Activated effector memory CD4-positive, alpha-beta T cell treated with Interleukin-2 at 50 U/mL for 16 hours (primary cell): ENCODE data around the gene TMEM132D.
"Not testable (repeated sequence)": the region's sequence is repeated elsewhere in the genome, so short reads cannot be mapped to it uniquely, and the experiment has no call there.

Experiments used
- DNase-seq: peaks from one replicate; pipeline ENCODE4 v3.0.0-alpha.2; 2020

TMEM132D gene

DNA sequence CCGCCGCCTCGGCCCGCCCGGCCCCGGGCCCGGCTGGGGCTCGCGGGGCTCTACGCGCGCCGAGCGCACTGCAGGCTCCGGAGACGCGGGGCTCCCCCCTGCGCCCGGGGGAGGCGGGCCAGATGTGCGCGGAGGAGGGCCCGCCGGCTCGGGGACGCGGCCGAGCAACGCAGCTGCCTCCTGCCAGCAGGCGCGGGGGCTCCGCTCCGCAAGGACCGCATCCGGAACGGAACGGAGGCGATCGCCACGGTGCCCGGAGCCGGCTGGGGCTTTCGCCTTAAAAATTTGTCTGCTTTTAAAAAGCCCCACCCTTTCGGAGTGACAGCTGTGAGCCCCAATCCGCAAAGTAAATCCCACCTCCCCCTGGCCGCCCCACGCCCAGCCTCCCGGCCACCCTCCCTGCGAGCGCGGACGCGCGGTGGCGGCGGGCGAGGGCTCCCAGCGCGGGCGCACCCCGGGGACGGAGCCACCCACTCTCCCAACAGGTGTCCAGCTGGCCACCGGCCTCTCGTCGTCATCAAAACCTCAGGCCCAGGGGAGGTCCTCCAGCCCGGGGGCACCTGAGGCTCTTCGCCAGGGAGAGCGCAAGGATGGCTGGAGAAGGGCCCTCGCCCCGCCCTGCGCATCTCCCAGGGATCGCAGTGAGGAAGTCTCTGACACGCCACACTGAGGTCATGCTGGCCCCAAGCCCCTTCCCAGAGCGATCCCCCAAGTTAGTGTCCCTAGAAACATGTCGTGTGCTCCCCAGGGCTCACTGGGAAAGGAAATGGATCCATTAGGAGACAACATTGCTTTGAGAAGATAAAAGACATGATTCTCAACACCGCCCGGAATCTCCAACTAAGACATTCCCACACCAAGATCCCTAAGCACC is at the start of gene TMEM132D:
TSS of gene TMEM132D (minus strand) at position 70 of the 874 bp plus-strand sequence.
- no peak for DNase-seq

DNA sequence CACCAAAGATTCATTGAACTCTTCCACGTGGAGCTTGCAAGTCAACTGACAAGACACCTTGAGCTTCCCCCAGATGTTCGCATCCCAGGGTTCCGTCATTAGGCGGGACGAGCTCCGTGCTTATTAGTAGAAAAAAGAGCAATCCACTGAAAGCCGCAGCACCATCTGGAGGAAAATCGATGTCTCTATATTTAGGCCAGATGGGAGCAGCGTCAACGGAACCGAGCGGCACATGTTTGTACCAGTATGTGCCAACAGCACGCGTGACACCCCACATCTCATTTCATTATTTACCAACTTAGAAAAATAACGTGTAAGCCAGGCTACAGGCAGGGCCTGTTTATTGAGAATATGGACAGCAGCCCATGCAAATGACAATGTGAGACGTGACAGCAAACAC is 45.8 kb upstream of the TMEM132D start:
- no peak for DNase-seq

DNA sequence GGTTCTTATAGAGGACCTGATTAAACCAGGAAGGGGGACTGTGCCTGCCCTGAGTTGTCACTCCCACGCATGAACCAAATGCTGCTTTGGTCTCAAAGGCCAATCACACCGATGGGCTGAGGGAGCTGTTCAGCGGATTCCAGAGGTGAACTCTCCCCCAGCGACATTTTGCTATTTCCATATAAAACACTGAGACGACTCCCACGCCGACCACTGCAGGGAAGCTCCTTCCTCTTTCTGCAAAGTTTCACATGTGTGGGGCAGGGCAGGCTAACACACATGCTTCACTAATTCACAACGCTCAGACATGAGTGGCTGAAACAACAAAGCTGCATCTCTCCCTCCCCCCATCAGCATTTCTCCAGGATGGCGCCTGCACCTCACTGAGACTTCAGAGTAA is 37.8 kb upstream of the TMEM132D start:
- no peak for DNase-seq

DNA sequence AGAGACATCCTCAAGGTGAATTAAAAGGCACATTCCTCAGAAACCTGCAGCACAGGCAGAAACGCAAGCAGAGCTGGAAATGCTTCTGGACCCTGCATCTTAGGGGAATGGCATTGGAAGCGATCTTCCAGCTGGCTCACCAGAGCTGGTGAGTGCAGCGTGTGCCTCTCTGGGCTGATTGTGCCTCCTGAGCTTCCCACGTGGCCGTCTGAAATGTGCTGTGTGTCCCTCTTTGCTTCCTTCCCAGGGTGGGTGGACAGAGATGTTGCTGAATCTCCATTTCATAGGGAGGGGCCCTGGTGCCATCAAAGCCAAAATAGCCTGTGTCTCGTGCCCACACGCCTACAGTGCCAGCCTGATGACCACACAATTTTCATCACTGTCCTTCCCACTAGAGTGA is 34.3 kb upstream of the TMEM132D start:
- no peak for DNase-seq

DNA sequence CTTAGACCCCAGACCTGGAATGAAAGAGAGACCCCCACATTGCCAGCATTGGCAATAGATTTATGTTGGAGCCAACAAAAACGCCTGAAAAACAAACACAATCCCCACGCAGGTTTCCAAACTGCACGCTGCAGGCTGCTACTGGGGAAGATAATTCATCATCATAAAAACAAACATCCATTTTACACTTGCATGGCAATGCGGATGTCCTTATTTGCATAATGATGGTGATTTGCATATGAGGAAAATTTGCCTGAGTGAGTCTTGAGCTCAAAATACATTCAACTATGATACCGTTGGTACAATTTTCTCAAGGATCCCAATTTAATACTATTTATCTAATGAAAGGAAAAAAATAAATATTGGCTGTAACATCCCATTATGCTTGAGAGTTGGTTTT is 33.6 kb upstream of the TMEM132D start:
- no peak for DNase-seq

DNA sequence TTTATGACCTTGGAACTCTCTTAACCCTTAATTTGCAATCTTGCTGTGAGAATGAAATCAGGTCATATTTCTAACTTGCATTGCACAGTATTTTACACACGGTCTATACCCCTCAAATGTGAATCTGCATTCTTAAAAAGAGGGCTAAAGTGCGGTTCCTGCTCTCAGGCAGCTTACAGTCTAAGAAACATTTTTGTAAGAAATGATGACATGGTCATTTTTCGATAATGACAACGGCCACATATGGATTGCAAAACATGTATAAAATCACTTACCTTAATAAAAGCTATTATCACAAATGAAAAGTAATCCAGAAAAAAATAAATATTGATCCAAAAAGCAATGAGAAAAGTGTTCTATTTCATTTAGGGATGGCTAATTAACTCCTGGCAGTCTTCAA is 24.8 kb upstream of the TMEM132D start:
- no peak for DNase-seq

DNA sequence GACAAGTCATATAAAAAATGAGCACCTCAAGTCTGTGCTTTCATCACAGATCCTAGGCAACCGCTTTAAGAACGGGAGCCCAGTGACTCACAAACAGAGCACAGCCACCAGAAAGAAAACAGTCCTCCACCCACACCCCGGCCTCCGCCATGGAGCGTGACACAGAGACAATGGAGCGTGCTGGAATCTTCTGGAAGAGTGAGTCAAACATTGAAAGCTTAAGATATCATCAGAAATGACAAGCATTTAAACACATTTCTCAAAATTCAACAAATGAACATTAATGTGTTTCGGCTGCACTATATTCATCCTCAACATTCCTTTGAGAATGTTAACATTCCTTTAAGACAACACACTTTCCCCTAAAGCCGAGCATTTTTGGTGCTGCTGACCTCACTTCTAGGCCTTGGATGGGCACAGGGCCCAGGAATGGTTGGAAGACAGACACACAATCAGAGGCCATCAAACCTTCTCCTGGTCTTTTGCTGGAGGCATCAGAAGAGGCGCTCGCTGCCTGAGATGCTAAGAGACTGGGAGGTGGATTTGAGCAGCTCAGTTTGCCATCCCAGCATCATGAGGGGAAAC is 23.6 kb upstream of the TMEM132D start:
- DNase-seq: no peak

DNA sequence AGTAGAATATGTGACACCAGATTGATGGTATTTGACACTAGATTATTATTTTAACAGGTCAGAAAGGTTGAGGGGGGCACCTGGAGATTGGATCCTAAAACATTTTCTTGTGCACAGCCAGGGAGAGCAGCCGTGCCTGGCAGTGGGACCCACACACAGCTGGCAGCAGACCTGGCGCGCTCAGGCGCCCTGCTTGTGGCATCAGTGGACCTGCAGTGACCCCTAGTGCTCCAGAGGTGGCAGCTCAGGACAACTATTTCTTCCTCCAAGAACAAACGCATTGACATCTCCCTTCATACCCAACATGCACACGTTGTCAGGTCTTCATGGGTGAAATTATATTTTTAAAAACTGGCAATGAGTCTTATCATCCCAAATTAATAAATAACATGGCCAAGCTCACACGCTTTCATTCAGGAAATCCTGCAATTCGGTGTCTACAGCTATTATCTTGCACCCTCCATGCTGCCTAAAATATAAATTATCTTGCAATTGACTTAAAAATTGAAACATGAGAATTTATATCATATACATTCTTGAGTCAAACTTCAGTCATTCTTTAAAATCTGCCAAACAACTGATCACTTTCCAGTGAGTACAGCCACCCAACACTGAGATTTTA is 7.7 kb upstream of the TMEM132D start:
- DNase-seq: no peak

DNA sequence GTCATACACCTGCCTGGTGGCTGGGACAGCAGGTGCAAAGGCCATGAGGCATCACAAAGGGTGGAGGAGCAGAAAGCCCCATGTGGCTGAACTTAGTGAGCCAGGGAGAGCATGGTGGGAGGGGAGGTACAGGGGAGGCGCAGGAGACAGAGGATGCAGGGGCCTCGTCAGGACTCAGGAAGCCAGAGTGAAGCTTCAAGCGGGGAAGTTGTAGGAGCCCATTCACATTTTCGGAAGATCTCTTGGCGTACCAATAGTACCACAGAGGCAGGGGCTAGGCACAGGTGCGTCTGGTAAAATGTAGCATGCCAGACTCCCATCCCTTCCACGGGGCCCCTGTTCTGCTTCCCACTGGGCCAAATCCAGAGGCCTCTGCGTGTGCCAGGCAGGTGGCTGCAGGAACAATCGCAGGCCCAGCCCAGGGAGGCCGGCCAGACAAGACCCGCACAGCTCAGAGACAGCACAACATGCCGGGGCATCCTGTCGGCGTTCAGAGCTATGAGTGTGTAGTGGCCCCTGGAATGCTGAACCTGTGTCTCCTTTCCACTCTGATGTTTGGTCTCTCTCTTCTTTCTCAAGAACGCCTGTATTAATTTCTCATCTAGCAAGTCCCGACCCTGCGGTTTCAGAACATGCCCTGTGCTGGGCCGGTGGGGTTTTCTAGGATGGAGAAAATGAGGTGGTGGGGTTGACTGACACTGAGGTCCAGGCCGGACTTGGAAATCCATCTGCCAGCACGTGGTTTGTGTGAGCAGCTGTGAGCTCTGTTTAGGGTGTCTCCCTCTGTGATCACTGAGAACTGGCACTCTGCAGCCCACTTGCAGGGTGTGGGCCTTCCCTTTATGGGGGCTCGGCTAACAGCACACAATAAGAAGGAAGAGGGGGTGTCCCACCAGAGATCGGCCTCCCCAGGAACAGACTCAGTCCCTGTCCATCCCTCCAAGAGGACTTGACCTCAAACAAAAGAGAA is 5.5 kb upstream of the TMEM132D start:
- no peak for DNase-seq

DNA sequence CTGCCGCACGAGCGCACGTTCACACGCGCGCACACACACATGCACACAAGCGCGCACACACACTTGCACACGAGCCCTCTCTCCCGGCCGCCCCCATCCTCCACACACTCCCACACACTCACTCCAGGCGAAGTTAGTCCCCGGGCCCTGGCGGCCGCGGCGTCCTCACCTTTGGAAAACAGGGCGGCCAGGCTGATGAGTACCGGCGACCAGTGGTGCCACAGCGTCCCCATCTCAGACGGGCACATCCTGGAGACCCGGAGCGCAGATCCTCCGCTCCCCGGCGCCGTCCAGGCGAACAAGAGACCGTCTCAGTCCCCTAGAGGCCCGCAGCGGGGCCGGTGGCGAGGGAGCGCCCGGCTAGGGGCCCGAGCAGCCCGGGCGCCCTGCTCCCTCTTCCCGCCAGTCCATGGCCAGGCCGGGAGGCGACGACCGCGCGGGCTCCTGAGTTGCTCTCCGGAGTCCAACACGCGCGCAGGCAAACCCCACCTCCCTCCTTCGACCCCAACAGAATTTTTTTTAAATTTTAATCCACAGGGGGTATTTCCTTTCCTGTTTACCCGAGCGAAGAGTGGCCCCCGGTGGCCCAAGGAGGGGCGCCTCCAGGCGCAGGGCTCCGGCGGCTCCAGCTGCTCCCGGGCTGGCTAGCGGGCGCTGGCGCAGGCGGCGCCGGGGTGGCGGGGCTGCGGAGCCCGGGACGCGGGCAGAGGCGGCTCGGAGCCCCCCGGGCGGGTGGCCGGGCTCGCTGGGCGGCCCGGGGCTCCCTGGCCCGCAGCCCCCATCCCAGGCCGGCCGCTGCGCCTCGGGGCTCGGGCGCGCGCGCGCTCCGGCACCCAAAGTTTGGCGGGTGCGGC is 506 bp downstream of the TMEM132D start:
- no peak for DNase-seq

DNA sequence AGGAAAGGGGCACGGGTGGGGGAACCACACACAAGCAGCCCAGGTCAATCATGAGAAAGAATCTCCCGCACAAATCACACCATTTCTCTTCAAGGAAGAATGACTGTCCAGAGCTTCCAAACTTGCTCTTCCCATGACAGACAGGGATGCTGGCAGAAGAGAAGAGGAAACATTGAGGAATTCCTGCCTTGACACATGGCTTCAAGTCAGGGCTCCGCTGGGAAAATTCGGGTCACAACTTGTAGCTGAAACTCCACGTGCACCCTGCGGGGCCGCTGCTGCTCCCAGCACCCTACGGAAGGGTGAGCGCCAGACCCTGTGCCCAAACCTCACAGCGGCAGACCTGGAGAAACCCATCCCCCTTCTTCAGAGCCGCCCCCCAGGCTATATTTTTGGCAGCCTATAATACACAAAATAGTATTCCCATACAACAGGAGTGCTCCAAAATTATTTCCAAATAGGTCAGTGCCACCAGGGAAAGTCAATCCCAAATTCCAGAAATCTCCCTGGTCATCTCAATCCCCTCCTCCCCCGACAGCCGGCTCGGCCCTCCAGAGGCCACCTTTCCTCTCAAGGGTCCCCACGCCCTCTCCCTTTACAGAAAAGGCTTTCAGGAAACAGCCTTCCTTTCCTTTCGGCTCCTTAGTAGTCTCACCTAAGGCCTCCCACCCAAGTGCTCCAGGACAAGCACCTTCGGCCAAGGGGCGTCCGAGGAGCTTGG is 1.3 kb downstream of the TMEM132D start:
- no peak for DNase-seq

DNA sequence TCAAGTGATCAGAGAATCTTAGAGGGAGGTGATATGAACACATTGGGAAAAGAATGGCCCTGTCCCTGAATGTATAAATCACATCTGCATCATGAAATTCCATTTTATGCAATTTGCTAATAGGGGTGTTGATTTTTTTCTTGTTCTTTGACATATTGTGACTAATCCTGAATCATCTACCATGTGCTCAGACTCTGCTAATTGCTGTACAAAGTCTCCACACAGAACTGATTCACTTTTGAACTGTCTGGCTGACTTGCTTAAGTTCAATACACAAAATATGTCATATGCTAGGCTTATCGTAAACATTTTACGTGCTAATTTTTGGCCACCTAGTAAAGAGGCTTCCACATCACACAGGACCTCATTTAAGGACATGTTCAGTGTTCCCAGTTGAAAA is 2.6 kb downstream of the TMEM132D start:
- no peak for DNase-seq

DNA sequence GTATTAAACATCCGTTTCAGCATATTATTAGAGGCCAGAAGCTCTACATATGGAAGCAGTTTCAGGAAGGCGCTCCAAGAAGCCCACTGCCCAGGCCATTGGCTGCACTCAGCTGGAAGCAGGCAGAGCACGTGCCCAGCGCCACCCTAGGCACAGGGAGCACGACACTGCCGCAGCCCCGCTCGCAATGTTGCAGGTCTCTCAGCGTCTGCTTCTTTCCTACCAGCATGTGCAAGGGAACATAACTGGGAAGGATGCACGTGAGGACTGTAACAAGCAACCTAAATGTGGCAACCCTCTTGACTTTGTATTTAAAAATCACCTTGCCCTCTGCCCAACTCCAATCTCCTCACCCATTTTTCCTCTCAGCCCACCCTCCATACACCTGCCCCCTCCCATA is 3.5 kb downstream of the TMEM132D start:
- no peak for DNase-seq

DNA sequence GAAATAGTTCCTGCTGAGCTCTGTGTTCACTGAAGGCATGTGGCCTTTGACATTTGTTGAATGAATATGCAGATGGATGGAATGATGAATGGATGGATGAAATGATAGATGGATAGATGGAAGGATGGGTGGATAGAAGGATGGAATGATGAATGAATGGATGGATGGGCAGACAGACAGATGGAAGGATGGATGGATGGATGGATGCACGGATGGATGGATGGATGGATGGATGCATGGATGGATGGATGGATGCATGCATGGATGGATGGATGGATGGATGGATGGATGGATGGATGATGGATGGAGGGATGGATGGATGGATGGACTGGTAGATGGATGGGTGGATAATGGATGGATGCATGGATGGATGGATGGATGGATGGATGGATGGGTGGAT is 4.8 kb downstream of the TMEM132D start:
- not testable (repeated sequence) for DNase-seq

DNA sequence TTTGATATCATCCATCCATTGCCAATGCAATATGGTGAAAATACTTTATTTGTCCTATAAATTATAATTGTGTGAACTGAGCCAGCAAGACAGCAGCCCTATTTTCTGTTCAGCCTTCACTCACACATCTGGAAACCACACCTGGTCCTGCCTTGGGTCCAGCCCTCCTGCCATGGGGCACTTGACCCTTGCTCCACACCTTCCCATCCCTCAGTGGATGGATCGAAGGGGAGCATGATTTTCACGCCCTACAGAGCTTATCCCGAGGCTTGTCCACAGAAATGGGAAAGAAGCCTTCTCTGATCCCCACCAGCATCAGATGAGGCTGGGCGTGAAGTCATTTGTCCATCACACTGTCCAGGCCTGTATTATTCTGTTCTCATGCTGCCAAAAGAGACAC is 10.1 kb downstream of the TMEM132D start:
- no peak for DNase-seq

DNA sequence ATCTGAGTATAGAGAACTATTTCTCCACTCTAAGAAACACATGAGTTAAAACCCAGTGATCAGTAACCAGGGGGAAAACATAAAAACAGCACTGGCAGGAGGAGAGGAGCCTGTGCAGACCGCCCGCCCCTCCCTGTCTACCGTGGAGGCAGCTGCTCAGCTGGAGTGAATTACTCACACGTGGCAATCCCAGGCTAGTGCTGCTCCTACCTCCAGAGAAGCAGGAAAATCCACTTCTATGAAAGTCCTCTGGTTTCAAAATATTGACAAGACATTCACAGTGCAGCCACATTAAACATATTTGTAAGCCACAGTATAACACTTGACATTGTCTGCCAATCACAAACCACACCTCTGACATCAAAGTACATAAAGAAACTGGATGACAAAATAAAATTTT is 16.7 kb downstream of the TMEM132D start:
- DNase-seq: no peak

DNA sequence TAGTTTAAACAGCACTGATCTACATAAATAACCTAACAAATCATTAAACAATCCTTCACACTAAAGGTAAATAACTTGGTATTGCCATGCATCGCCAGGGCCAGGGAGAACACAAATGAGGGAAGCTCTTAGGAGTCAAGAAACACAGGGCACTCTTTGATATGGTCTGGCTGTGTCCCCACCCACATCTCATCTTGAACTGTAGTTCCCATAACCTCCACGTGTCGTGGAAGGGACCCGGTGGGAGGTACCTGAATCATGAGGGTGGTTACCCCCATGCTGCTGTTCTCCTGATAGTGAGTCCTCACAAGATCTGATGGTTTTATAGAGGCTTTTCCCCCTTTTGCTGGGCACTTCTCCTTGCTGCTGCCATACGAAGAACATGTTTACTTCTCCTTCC is 17.3 kb downstream of the TMEM132D start:
- DNase-seq: no peak

DNA sequence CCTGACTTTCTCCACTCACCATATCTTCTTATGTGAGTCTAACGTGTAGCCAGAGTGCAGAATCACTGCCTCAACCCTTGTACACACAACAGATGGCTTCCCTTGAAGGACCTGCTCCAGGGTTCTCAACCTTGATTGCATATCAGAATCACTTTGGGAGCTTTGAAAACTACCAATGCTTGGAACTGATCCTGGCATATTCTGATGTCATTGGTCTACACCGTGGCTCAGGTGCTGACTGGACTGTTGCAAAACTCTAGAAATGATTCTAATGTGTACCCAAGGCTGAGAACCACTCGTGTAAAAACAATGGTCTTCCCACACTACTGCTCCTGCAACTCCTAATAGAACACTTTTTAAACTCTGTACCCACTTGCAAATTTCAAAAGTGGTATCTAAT is 18.5 kb downstream of the TMEM132D start:
- no peak for DNase-seq

DNA sequence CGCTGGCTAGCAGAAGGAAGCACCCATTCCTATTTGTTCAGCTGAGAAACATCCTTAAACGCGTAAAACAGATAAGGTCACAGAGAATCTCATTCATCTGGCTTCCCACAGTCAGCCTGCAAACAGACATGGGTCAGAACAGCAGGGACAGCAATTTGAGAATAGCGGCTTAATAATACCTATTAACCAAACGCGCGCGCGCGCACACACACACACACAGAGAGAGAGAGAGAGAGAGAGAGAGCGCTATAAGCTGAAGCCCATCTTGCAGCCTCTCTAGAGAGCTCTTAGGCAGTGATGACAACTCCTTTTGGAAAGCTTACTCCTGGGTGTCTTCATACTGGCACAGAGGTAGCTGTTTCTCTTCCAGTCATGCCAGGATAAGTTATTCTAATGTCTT is 26.4 kb downstream of the TMEM132D start:
- DNase-seq: no peak

DNA sequence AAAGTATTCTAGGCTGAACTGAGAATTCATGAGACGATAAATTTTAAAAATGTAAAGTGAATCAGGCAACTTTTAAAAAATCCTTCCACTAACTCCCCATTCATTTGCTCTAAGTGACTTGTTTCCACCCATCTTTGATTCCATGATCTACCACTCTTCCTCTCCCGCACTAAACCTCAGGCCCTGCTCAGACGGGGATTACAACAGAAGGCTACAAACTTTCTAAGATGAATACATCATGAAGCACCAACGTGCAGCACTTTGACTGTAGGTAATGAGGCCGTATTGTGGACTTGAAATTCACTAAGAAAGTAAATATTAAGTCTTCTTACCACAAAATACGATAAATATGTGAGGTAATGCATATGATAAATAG is 30.0 kb downstream of the TMEM132D start:
- no peak for DNase-seq

DNA sequence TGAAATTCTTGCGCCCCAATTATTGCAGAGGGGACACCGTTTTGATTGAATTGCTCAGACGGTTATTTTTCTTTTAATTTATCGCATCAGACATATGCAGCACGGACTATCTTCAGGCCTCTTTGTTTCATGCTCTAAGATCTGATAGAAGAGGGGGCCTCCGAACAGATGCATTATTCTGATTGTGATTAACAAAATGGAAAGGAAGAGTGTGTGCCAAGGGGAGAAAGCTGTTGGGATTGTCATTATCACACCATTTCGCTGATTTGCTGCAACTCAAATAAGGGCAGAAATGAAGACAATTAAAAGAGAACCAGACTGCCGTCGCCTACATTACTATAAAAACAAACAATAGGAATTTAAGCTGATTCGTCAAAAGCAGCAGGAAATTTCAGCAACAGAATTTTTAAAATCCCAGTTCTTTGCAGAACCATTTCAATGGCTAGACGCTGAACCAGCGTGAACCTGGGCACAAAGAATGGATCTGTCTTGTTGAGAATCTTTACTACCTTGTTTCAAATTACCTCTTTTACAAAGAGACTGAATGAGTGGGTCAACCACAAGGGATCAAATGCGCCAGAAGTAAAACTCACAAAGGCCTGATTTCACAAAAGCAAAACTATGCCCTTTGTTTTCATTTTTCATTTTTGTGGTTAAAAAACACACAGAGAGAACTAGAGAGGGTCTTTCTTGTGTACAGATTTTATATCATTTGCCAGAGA is 30.6 kb downstream of the TMEM132D start:
- no peak for DNase-seq
